GM21360 (cell line): ENCODE measurements around the gene PAXX.

Source experiments
- ATAC-seq: cut with Tn5 transposase; IDR thresholded peaks from one replicate; pipeline ENCODE4 v1.9.1; 2021; ENCODE audit warnings: mild to moderate bottlenecking, moderate library complexity; ENCODE audit not compliant: unreplicated experiment

PAXX gene

DNA sequence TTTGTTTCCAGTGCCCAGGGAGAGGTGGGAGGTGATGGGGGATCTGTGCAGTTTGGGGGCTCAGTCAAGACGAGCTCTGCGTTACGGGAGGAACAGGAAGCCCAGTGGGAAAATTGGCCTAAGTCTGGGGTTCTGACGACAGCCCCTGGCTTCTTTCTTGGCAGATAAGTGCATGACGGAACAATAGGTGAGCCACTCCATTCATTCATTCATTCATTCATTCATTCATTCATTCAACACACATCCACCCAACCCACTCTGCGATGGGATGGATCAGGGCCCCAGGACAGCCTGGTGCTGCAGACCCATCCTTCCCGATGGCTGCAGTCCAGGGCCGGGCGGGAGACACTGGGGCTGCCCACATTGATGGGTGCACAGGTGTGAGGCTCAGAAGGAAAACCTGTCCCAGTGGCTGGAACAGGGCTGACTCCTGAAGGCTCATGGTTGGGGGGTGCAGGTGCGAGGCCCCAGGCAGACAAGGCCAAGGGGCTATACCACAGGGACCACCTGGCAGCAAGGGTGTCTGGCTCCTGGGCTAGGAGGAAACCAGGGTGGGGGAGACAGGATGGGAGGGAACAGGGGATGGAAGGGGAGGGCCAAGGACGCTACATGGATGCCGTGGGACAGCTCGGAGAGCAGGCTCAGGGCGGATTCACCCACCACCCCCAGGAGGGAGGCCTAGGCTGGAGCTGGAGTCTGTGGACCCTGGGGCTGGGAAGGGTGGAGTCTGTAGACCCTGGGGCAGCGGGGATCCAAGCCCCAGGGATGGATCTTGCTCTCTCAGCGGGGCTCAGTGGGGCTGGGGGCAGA lies 11.3 kb upstream of the PAXX start:
- ATAC-seq, result no peak

DNA sequence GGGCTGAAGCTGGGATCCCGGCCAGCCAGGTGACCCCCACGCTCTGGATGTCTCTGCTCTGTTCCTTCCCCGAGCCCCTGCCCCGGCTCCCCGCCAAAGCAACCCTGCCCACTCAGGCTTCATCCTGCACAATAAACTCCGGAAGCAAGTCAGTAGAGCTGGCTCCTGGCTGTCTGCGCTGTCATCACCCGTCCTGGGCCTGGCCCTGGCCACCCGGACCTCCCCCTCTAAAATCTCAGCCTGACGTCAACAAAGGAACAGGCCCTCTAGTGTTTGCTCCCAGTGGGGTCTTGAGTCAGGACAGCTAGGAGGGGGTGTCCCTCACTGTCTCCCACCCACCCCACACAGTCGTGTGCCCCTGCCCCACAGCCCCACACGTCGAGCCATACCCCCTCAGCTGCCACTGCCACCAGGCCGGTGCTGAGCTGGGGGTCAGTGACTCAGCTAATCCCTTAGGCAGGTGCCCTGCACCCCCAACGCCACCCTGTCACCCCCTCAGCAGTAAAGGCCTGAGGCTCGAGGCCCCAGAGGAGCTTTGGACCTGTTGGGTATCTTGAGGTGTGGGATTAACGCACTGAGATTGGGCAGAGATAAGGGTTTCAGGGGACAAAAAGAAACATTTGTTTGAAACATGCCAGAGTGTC lies 10.5 kb upstream of the PAXX start:
- ATAC-seq, result no peak

DNA sequence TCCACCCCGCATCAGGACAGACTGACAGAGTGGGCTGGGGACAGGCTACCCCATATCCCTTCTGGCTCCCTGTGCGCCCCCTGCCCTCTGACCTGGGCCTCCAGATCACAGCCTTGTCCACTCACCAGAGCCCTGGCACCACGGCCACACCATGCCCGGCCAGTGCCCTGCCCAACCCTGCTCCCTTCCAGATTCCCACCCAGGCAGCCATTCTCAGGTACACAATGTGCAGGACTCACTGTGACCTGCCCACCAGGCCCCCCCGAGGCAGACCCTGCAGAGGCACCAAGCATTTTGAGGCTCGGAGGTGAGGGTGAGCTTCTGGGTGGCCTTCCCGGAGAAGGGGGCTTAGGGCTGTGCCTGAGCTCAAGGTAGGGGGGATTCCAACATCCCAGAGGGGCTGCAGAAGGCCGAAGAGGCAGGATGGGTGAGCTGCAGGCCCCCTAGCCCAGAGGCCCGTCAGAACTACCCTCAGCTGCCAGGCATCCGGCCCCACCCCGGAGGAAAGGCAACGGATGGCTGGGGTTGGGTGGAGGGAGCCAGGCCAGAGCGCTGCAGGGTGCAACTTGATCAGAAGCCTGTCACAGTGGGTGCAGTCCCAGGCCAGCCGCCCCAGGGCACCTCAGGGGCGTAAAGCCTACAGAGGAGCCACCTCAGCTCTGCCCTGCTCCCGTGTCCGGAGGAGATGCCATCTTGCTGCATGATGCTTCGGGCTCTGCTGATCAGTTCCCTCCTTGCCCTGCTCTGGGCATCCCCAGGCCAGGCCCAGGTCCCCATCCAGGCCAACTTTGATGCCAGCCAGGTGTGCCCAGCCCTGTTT lies 9.8 kb upstream of the PAXX start, which contains the start of gene LCNL1:
Gene LCNL1 (plus strand): TSS at position 762 of the 820 bp plus-strand sequence. CDS start 594 bp downstream, outside the sequence.
- ATAC-seq, result no peak

DNA sequence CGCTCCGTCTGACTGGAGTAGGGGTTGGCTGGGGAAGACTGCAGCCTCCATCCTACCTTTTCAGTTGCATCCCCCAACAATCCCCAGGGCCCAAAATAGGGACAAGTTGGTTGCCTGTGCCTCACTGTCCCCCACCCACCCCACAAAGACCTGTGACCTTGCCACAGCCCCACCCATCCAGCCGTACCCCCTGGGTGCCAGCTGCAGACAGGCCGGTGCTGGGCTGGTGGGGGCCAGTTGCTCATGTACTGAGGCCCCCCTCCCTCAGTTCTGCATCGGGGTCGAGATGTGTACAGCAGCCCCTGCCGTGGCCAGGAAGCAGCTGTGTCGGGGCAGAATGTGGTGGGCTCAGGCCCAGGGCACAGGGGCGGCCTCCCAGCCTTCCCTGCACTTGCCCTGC lies 9.1 kb upstream of the PAXX start:
- no peak for ATAC-seq

DNA sequence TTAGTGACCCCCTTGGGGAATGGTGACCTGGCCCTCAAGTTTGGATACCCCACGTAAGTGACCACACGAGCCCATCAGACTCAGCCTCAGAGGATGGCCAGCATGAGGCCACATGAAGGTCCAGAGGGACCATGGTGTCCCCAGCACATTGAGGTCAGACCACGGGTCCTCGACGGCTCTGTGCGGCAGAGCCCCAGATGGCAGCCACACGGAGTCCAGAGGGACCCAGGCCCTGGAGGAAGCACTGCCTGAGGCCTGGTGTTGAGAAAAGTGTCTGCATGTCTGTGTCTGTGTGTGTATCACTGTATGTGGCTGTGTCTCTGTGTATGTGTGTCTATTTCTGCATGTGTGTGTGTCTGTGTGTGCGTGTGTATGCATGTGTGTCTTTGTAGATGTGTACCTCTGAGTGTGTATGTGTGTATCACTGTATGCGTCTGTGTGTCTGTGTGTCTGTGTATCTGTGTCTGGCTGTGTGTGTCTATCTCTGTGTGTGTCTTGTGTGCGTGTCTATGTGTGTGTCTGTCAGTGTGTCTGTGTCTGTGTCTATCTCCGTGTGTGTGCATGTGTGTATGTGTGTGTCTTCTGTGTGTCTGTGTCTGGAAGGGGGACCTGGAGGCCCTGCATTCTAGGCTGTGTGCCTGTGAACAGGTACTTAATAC lies 8.4 kb upstream of the PAXX start:
- ATAC-seq, result no peak

DNA sequence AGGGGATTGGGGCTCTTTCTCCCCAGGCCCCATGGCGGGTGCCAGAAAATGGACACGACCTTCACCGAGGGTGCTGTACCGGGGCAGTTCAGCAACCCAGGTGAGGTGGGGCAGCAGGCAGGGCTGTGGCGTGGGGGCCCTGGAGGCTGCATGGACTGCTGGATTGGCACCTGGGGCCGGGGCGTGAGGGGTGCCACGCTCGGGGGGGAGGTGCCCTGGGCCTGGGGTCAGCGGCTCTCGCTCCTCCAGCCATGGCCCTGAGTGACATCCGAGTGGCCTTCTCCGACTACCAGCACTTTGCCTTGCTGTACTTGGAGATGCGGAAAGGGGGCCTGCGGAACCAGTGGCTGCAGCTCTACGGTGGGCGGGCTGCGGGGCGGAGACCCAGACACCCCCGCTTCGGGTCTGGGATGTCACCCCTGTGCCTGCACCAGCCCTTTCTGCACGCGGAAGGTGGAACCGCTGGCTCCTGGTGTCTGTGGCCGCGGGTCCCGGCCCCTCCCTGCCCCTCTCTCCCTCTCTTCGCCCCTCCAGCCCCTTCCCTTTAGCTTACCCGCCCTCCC lies 7.7 kb upstream of the PAXX start:
- ATAC-seq, result no peak

DNA sequence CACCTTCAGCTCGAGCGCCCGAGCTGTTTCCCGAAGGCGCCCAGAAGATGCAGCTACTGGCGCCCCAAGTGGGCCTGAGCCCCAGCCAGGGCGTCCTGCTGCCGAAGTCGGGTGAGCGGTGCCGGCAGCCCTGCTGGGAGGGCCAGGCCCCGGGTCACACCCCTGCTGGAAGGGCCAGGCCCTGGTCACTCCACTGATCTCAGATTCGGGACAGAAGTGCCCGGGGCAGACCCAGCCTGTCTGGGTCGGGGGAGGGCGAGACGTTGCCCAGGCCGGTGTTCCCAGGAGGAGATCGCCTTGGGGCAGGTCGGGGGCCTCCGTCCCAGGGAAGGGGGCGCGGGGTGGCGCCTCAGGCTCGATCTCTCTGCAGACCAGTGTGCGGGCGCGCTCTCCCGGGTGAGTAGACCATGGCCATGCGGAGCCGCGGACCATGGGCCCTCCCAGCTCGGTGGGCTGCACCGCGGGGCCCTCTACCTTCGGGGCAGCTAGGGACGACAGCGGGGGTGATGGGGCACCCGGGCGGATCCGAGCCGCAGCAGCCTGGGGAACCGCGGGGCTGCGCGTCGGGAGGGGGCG lies 7.1 kb upstream of the PAXX start:
- no peak for ATAC-seq

DNA sequence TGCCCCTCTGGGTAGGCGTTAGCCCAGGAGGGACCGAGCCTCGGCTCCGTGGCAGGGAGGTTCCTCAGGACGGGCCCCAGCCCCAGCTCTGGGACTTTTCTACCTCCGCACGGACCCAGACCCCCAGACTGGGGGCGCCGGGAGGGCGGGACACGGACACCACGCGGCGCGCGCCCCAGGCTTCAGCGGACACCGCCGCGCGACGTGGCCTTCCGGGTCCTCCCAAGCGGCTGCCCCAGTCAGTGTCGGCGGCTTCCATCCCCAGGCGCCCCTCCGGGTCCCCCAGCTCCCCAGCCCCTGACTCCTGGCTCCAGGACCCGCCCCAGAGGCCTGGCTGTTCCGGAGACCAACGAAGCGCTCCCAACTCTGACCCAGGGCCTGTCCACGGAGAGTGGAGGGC lies 6.4 kb upstream of the PAXX start:
- ATAC-seq, result no peak

DNA sequence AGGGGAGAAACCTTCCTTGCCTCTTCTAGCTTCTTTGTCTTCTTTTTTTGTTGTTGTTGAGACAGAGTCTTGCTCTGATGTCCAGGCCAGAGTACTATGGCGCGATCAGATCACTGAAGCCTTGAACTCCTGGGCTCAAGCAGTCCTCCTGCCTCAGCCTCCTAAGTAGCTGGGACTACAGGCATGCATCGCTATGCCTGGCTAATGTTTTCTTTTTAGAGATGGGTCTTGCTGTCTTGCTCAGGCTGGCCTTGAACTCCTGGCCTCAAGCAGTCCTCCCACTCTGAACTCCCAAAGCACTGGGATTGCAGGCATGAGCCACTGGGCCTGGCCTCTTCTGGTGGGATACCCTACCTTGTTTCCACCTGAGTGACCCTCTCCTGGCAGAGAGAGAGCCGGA lies 3.4 kb upstream of the PAXX start:
- no peak for ATAC-seq

DNA sequence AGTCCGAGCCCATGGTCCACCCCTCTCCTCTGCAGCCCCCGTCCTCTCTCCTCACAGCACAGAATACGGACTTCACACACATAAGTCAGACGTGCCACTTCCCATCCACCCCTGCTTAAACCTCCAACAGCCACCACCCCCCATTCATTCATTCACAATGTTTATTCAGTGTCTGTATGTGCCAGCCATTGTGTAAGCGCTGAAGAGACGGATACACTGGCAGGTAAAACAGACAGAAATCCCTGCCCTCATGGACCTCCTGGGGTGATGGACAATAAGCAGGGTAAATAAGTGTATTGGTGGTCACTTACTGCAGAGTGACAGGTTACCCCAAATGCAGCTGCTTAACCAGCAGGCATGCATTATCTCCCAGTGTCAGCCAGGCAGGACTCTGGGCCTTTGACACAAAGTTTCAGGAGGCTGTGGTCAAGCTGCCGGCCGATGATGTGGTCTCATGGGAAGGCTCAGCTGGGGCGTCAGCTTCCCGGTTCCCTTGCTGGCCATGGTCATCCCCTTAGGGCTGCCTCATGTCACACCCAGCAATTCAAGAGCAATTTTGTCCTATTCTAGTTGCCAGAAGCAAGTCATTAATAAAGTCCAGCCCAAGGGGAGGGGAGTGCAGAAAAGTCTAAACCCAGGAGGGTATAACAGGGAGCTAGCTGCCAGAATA lies 1.8 kb upstream of the PAXX start:
- ATAC-seq, result no peak

DNA sequence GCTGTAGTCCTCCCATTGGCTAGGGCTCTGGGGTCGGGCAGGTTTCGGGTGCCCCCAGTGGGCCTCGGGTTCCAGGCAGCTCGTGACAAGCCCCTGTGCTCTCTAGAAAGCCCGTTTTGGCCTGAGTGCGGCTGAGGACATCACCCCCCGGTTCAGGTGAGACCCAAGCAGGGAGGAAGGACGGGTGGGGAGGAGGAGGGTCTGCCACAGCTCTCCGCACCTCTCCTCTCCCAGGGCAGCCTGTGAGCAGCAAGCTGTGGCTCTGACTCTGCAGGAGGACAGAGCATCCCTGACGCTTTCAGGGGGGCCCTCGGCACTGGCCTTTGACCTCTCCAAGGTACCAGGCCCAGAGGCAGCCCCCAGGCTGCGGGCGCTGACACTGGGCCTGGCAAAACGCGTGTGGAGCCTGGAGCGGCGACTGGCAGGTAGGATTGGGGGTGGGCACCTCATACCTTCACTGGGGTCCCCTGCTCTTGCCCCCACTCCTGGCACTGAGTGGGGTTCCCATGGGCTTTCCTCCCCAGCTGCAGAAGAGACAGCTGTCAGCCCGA lies 672 bp downstream of the PAXX start:
- ATAC-seq, result no peak

DNA sequence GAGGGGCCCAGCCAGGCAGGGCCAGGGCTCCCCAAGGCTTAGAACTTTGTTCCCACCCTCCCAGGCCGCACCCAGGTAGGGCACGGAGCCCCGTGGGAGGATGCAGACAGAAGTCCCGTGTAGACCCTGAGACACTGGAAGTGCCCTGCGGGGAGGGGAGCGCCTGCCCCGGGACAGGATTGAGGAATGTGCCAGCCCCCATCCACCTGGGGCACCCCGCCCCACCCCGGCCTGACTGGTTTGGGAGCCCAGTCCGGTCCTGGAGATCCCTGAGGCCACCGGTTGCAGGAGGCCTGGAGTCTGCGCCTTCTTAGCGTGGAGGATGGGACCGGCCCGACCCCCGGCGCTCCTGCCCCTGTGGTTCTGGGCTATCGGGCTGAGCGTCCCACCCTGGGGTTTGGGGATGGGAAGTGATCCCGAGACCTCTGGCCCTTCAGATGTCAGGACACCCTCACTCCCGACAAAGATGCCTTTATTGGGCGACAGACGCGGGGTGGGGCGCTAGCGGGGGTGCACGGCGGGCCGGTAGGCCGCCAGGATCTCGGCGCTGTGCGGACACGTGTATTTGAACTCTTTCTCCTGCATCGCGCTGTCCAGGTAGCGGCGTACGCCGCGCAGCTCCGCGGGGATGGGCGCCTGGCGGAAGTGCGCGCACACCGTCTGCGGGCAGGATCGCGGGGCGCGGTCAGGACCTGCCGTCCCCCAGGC lies 2.1 kb downstream of the PAXX start:
- no peak for ATAC-seq

DNA sequence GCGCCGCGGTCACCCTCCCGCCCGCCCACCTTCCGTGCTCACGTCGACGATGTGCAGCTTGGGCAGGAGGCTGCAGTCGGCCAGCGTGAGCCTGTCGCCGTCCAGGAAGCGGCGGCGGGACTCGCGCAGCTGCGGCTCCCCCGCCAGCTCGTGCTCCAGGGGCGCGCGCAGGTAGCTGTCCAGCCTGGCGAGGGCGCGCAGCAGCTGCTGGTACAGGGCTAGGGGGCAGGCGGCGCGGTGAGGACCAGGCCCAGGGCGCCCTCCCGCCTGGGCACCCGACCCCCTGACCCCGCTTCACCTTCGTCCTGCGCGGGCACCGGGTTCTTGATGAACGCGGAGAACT lies 2.6 kb downstream of the PAXX start:
- no peak for ATAC-seq

DNA sequence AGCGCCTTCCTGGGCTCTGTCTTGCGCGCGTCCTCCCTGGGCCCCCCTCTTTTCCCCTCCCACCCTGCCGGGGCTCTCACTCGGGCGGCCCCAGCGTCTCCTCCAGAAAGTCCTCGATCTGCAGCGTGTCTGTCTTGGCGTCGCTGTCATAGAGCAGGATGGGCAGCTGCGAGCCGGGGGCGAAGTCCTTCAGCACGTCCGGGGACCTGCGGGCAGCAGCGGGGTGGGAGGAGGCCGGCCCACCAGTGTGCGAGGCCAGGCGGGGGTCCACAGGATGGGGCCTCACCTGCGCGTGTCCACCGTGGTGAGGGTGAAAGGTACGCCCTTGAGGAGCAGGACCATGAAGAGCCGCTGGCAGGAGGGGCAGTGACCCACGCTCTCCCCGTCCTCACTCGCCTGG lies 3.1 kb downstream of the PAXX start:
- no peak for ATAC-seq

DNA sequence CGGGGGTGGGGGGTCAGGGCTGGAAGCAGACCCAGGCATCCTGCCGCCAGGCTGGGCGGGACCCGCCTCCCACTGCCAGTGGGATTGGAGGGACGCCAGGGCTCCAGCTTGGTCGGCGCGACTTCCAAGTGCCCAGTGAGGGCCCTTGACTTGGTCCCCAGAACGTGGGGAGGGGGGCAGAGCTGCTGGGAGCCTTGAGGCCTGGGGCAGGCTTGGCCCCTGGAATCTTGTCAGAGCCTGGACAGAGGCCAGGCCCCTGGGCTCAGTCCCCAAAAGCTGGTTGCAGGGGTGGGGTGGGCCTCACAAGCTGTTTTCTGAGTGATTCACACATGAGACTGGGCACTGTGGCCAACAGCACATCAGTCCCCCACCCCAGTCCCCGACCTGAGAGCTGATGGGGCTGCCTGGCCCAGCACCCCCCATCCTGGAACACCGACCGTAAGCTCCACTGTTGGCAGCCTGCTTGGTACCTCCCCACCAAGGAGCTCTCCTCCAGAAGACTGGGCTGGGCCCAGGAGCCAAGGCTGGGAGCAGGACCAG lies 3.6 kb downstream of the PAXX start:
- ATAC-seq, result no peak

DNA sequence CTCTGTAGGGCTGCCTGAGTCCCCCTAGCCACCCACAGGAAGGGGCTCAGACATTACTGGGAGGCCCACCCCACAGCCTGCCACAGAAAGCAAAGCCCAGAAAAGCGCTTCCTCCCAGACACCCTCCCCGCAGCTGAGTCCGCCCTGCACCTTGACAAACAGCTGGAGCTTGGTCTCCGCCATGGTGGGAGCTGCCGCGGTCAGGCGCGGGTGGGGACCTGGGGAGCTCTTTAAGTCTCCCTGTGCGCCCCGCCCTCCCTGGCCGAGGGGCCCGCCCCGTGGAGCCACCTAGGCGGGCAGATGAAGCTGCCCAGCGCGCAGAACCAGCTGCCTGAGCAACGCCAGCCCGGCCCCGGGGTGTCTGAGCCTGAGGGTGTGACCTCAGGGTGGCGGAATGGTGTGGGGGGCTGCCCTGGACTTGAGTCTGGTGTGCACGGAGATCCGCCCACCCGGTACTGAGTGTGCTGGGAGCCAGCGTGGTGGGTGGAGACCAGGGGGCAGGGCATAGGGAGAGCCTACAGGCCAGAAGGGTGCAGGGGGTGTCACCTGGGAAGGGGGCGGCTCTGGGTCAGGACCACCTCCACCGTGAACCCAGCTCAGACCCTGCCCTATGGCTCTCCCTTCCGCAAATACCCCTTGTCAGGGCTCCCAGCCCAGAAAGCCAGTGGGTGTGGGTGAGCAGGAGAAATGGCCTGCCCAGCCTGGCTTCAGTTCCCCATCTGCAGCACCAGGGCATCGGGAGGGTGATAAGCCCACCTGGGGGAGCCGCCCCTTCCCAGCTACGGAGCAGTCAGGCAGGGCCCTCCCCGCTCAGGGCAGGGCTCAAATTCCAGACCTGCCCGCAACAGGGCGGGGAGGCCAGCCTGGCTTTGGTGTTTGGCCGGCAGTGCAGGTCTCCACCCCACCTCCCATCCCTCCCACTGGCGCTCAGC lies 4.4 kb downstream of the PAXX start, which contains the start of gene CLIC3:
Gene CLIC3 (minus strand): TSS at position 208 of the 932 bp plus-strand sequence. CDS start 25 bp downstream, at position 183.
- no peak for ATAC-seq

DNA sequence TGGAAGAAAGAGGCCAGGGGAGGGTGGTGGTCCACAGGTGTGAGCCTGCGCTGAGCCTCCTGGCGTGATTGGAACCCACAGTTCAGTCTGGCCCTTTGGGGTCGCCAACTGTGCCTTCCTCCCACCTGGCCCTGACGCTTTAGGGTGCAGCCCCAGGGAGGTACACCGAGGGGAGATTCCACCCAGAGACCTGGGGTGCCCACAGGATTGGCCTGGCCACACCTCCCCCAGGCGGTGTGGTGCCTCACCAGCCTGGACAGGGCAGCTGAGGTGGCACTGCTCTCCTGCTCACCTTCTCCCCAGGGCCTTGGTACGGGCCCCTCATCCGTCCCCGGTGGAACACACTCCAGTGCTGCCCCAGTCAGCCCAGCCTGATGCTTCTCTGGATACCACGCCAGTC lies 5.1 kb downstream of the PAXX start:
- ATAC-seq, result no peak

DNA sequence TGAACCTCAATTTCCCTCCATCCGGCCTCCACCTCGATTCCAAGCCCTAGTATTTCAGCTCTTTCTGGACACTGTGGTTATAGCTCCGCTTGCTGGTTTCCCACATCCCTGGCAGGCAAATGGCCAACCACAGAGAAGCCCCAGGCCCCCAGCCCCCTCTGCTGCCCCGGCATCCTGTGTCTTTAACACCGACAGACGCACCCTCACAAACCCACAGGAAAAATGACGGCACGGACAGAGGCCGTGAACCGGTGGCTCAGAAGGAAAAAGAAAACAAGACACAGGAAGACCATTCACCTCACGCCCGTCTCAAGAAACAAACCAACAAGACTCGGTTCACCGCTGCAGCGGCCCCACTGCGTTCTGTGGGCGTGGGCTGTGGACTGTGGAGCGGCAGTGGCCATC lies 5.6 kb downstream of the PAXX start:
- no peak for ATAC-seq
